Thymus (tissue), 11 donors: ENCODE data around the gene CAMSAP2. TPM values are rescaled to one million over a fixed set of nuclear protein-coding genes. Genes with fewer than 3 reads are reported as not detected.

Source experiments
- DNase-seq, 9 donors: peaks; one replicate each; pipeline ENCODE4 v3.0.0-alpha.2; 2013; ENCODE audit warnings: low spot score in 9 of 9, low read depth in 6 of 9, missing footprints in 1 of 9
- H3K27ac ChIP-seq, 2 donors: one replicate each; pipeline ENCODE4 v1.5.1; 2013; ENCODE audit warnings: control low read depth in 1 of 2, low read depth in 1 of 2, low read length in 1 of 2, mild to moderate bottlenecking in 1 of 2, moderate library complexity in 1 of 2
- H3K27me3 ChIP-seq, 2 donors: one replicate each; pipeline ENCODE4 v1.5.1; 2013; ENCODE audit warnings: low read length in 1 of 2; ENCODE audit not compliant: control insufficient read depth in 2 of 2, insufficient read depth in 1 of 2
- H3K36me3 ChIP-seq, 2 donors: one replicate each; pipeline ENCODE4 v1.5.1; 2013; ENCODE audit warnings: low read length in 1 of 2, mild to moderate bottlenecking in 1 of 2, moderate library complexity in 1 of 2; ENCODE audit not compliant: control insufficient read depth in 2 of 2, insufficient read depth in 2 of 2
- H3K4me1 ChIP-seq, 2 donors: one replicate each; pipeline ENCODE4 v1.5.1; 2013; ENCODE audit warnings: low read length in 2 of 2; ENCODE audit not compliant: control insufficient read depth in 2 of 2, insufficient read depth in 2 of 2
- H3K4me3 ChIP-seq, 2 donors: one replicate each; pipeline ENCODE4 v1.5.1; 2013; ENCODE audit warnings: low read length in 2 of 2, control low read depth in 1 of 2, mild to moderate bottlenecking in 1 of 2
- H3K9me3 ChIP-seq, 2 donors: one replicate each; pipeline ENCODE4 v1.5.1; 2013; ENCODE audit warnings: low read length in 1 of 2, mild to moderate bottlenecking in 1 of 2; ENCODE audit not compliant: control insufficient read depth in 2 of 2, insufficient read depth in 1 of 2
- WGBS: extraction: QIAGEN DNeasy Blood & Tissue Kit; methylation state at CpG from one replicate; pipeline ENCODE4 v1.1.7; 2013; 5-methylcytosine and 5-hydroxymethylcytosine counted together
- polyA plus RNA-seq: library from polyadenylated mRNA; stranded (reverse); fragments of 200-250 nt; gene quantifications from one replicate; pipeline ENCODE4 v1.2.3, GENCODE V29; 2013
- total RNA-seq: library from RNA; stranded (reverse); fragments of 120-200 nt; gene quantifications from one replicate; pipeline ENCODE4 v1.2.4, GENCODE V29; 2013
- donor health status: healthy.

Gene CAMSAP2
- total and polyA plus RNA-seq, 2 donors: 6.5 to 9.2 TPM

DNA sequence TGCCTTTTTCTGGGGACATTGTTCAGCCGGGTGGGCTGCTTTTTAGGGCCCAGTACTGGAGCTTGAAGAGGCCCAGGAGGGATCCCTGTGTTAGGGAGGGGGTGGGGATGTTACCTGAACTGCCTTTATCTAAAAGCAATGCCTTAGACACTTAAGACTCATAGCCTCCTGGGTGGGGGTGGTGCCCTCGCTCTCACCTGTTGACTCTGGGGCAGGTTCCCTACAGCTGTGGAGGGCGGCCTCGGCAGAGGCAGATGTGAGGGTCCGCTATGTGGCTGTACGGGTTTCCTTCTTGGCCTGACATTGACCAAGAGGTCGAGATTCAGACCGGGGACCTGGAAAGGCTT is 156.7 kb downstream of the CAMSAP2 start:
- peaks cover 0 to 15% of the 10 kb centered on the region in 2 donors for H3K9me3 ChIP-seq
- no peaks in the 10 kb centered on the region for H3K36me3 ChIP-seq
- peaks cover 0 to 20% of the 10 kb centered on the region in 2 donors for H3K4me1 ChIP-seq
- H3K4me3 ChIP-seq: no peak overlapping the region
- H3K27ac ChIP-seq: no peak overlapping the region
- no peak for DNase-seq
- WGBS: 92% methylated on average over 8 of the region's 8 CpGs
- peaks cover 24 to 55% of the 10 kb centered on the region in 2 donors for H3K27me3 ChIP-seq

DNA sequence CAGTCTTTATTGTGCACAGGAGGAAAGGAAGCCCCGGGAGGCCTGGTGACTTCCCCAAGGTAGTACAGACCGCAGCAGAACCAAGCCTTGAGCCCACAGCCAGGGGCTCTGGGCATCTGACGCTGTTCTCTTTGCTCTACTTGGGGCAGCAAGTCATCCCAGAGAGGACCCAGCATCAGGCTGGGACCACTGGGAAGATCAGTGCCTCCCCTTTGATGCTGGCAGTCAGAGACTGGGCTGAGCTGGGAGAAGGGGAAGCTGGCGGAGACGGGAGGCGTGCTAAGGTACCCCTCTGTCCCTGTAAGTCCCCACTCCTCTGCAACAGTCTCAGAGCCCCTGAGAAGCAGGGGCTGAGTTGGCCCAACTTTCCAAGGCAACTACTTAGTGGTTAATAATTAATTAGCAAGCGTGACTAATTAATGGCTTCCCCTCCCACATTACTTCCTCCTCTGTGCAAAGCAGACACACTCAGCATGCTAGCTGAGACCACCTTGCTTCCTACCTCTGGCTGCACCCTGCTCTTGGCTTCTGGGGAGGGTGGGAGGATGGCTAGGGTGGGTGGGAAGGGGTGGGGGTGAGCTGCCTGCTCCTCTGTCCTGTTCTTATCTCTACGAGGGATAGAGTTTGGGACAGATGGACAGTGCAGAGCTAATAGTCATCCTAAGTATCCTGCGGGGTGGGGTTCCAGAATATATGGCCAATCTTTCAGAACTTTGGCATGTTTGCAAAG is 157.3 kb downstream of the CAMSAP2 start:
- H3K9me3 ChIP-seq: peaks cover 0 to 14% of the 10 kb centered on the region in 2 donors
- 97% methylated on average over 9 of the region's 9 CpGs for WGBS
- H3K36me3 ChIP-seq: no peaks in the 10 kb centered on the region
- peaks cover 0 to 20% of the 10 kb centered on the region in 2 donors for H3K4me1 ChIP-seq
- peaks cover 19 to 49% of the 10 kb centered on the region in 2 donors for H3K27me3 ChIP-seq
- DNase-seq: no peak
- no peak overlapping the region for H3K4me3 ChIP-seq
- H3K27ac ChIP-seq: no peak overlapping the region

DNA sequence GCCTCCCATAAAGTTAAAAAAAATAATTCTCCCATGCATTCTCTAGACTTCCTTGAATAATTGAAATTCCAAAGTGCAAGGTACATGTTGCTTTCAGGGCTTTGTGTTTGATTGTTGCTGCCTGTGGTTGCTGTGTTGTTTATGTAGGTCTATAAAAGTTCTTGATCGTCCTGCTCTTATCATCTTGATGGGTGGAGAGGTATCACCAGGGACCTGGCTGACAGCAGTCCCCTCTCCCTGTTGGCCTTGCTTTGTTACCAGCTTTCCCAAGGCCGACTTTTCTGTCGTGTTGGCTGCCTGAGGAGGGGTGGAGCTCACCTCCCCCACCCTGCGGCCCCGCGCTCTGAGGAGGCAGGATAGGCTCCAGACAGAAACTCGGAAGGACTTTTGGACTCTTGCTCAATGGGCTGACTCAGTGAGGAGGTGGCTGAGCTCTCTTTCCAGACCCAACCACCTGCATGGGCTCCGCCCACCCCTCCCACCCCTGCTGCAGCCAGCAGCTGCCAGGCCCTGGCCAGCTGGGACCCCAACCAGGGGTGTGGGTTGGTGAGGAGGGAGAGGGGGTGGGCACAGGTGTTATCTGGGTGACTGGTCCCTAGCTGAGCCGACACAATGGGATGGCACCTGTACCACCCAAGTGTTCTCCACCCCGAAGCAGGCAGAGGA is 158.0 kb downstream of the CAMSAP2 start:
- Histone ChIP-seq H3K9me3 (peaks cover 0 to 7% of the 10 kb centered on the region in 2 donors), H3K36me3 (no peaks in the 10 kb centered on the region), H3K27ac (no peak overlapping the region), H3K27me3 (peaks cover 12 to 42% of the 10 kb centered on the region in 2 donors), H3K4me1 (peaks cover 0 to 14% of the 10 kb centered on the region in 2 donors), H3K4me3 (no peak overlapping the region)
- WGBS: 92% methylated on average over 10 of the region's 10 CpGs
- no peak for DNase-seq

DNA sequence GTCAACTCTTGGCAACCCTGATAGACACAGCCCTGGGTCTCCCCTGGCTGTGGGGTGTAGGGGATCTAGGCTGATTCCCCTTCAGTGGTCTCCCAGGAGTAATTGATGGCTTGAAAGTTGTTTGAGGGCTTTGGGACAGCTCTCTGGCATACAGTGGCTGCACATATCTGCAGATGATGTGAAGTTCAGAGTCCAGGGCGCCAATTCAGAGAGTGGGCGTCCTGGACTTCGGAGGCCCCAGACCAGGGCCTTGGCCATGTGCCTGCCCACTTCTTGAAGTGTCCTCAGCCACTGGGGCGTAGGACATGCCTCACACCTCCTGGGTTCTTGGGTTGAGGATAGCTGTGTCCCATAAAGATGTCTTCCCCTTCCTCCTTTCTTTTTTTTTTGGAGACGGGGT is 158.6 kb downstream of the CAMSAP2 start:
- no peak for DNase-seq
- WGBS: 98% methylated on average over 5 of the region's 5 CpGs
- Histone ChIP-seq H3K4me1 (peaks cover 0 to 9% of the 10 kb centered on the region in 2 donors), H3K27ac (no peak overlapping the region), H3K27me3 (peaks cover 7 to 36% of the 10 kb centered on the region in 2 donors), H3K4me3 (no peak overlapping the region), H3K9me3 (peaks cover 0 to 5% of the 10 kb centered on the region in 2 donors), H3K36me3 (no peaks in the 10 kb centered on the region)

DNA sequence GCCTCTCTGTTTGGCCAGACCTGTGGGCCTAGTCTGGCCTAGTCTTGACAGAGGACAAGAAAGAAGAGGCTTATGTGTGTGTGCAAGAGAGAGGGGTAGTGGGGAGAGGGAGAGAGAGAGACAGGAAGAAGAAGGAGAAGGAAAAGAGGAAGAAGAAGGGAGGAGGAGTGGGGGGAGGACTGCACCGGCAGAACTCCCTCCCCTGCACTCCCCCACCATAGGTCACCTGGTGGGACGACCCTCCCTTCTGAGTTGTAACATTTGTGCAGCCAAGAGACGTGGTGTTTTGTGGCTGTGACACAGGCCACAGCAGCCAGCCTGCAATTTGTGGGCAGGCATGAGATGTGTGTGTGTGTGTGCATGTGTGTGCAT is 160.3 kb downstream of the CAMSAP2 start:
- peaks cover 0 to 9% of the 10 kb centered on the region in 2 donors for H3K4me1 ChIP-seq
- 20% methylated on average over 3 of the region's 3 CpGs for WGBS
- H3K27ac ChIP-seq: no peak overlapping the region
- DNase-seq: no peak
- H3K4me3 ChIP-seq: no peak overlapping the region
- peaks cover 0 to 5% of the 10 kb centered on the region in 2 donors for H3K9me3 ChIP-seq
- H3K36me3 ChIP-seq: no peaks in the 10 kb centered on the region
- H3K27me3 ChIP-seq: peaks cover 4 to 19% of the 10 kb centered on the region in 2 donors

DNA sequence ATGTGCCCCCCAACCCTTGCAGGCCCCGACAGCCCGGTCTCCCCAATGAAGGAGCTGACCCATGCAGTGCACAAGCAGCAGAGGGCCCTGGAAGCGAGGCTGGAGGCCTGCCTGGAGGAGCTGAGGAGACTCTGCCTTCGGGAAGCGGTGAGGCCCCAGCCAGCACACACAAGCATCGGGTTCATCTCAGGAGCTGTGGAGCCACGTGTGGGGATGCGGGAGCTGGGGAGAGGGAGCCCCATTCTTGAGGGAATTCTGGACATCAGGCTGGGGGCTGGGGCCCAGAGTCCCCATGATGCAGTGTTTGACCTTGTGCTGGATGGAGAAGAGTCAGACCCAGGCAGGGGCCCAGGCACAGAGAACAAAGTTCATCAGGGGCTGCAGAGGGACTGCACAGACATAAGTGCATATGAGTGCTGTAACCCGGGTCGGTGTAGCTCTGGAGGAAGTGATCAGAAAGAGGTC is 160.8 kb downstream of the CAMSAP2 start:
- Histone ChIP-seq H3K27me3 (peaks cover 0 to 14% of the 10 kb centered on the region in 2 donors), H3K4me3 (no peak overlapping the region), H3K9me3 (peaks cover 0 to 5% of the 10 kb centered on the region in 2 donors), H3K4me1 (peaks cover 0 to 9% of the 10 kb centered on the region in 2 donors), H3K36me3 (no peaks in the 10 kb centered on the region), H3K27ac (no peak overlapping the region)
- no peak for DNase-seq
- WGBS: 88% methylated on average over 10 of the region's 10 CpGs

DNA sequence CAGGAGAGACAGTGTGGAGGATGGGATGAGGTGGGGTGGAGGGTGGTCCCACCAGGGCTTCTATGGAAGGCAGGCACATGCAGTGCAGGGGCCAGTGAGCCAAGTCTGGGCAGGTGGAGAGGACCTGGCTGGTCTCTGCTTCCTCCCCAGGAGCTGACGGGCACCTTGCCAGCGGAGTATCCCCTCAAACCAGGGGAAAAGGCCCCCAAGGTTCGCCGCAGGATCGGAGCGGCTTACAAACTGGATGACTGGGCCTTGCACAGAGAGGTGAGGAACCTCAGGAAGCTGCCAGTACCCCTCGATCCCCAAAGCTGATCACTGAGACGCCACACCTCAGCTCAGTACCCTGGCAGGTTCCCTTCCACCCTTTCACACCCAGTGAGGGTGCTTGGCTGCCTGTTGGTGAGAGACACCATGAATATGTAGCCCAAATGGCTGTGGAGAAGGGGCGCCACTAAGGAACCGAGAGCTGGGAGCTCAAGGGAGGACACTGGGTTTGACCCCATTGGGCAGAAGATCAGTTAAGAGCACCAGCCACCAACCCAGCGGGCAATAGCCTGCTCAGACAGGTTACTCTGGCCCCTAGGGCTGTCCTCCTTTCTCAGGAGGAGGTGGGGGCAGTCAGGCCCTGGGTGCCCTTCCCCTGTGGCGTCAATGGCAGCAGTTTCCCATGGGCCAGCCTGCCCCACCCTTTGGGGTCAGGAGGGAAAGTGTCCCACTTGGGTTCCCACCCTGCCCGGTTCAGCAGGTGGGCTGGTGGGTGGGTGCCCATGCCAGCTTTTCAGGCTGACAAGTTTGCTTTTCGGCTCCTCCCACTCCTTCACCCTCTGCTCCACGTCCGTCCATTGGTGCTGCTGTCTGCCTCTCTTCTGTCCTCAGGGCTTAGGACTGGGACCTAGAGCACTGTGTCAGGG is 161.5 kb downstream of the CAMSAP2 start:
- Histone ChIP-seq H3K4me1 (peaks cover 0 to 11% of the 10 kb centered on the region in 2 donors), H3K9me3 (peaks cover 0 to 5% of the 10 kb centered on the region in 2 donors), H3K4me3 (no peak overlapping the region), H3K27me3 (peaks cover 0 to 7% of the 10 kb centered on the region in 2 donors), H3K27ac (no peak overlapping the region), H3K36me3 (no peaks in the 10 kb centered on the region)
- DNase-seq: no peak
- WGBS: 97% methylated on average over 16 of the region's 16 CpGs

DNA sequence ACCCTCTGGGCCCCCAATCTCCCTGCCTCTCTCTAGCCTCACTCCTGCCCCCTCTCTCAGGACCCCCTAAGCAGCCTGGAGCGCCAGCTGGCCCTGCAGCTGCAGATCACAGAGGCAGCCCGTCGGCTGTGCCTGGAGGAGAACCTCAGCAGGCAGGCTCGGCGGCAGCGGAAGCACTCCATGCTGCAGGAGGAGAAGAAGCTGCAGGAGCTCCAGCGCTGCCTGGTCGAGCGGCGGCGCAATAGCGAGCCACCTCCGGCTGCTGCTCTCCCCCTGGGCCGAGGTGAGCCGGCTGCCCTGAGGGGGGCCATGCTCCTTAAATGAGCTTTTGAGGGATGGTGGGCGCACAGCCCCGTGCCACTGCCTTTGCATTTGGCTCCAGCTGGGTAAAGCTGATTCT is 162.2 kb downstream of the CAMSAP2 start:
- Histone ChIP-seq H3K9me3 (peaks cover 0 to 5% of the 10 kb centered on the region in 2 donors), H3K27ac (no peak overlapping the region), H3K27me3 (peaks cover 0 to 3% of the 10 kb centered on the region in 2 donors), H3K36me3 (no peaks in the 10 kb centered on the region), H3K4me3 (no peak overlapping the region), H3K4me1 (peaks cover 0 to 7% of the 10 kb centered on the region in 2 donors)
- WGBS: 97% methylated on average over 17 of the region's 17 CpGs
- DNase-seq: no peak
